Heart left ventricle (tissue), 13 donors: ENCODE results near the gene ZNF106.

Experiments
- POLR2A ChIP-seq, 2 donors: fragments of 450-650 bp; IDR thresholded peaks; one replicate each; pipeline ENCODE4 v1.6.1; 2017; ENCODE audit warnings: antibody characterized with exemption in 2 of 2, mild to moderate bottlenecking in 2 of 2, moderate library complexity in 2 of 2
- TF ChIP-seq, protein P1 (sequence below), 12 donors: fragments of 200-600 bp; sonication (generic) in 4 of 12; IDR thresholded peaks; one replicate each; pipeline versions ENCODE4 v1.5.0 to v1.8.0; 2018 to 2022; ENCODE audit warnings: antibody characterized with exemption in 12 of 12, mild to moderate bottlenecking in 5 of 12
- donor health status: ischemic (EF 13 %, LVEDD 7.1; RV severe dilation, severe dysfunction).
- donor health status: DM: no; HTN: yes; CAD: no.
- donor health status: DM: no; HTN: no; CAD: no.
- donor health status: ischemic (EF 25% LVEDD 6.9; RV normal size, moderate dysfunction).
- donor health status: ischemic (EF 25% LVEDD 5.7; RV mildly dilated, moderate dysfunction).
- donor health status: ischemic (EF 35%, LVEDD 5.7; RV mildly dilated, moderate dysfunction).
- donor health status: nonischemic (EF 11% LVEDD 7.7; RV severe dilation, severe dysfunction).
- donor health status: DM: yes; HTN: yes; CAD: no.
- donor health status: PGD.
- donor health status: ischemic (EF 29% LVEDD 5.4; RV normal size, mild dysfunction).
- donor health status: nonischemic (EF 23%, LVEDD 6.1; RV moderate dilation, normal function).

- TF ChIP-seq, protein P1, sequence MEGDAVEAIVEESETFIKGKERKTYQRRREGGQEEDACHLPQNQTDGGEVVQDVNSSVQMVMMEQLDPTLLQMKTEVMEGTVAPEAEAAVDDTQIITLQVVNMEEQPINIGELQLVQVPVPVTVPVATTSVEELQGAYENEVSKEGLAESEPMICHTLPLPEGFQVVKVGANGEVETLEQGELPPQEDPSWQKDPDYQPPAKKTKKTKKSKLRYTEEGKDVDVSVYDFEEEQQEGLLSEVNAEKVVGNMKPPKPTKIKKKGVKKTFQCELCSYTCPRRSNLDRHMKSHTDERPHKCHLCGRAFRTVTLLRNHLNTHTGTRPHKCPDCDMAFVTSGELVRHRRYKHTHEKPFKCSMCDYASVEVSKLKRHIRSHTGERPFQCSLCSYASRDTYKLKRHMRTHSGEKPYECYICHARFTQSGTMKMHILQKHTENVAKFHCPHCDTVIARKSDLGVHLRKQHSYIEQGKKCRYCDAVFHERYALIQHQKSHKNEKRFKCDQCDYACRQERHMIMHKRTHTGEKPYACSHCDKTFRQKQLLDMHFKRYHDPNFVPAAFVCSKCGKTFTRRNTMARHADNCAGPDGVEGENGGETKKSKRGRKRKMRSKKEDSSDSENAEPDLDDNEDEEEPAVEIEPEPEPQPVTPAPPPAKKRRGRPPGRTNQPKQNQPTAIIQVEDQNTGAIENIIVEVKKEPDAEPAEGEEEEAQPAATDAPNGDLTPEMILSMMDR (IDR thresholded peaks at IDR 0.05) = no peak
- TF ChIP-seq POLR2A (IDR thresholded peaks at IDR 0.05) = no peak
These were observed 82.8 kb downstream of the ZNF106 start for GRCh38 chr15:42408178-42408577.
